ENCODE data around the gene CDS2.

Gene CDS2

DNA sequence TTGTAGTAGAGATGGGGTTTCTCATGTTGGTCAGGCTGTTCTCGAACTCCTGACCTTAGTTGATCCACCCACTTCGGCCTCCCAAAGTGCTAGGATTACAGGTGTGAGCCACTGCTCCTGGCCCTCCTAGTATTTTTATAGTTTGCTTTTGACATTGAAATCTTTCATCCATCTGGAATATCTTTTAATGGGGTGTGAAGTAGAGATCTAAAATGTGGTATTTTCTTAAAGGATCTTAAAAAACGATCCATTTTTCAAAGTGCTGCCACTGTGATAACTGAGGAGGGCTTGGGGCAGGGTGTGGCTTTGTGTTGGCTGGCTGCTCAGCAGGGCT is 23.1 kb downstream of the CDS2 start:
- no peak for TF ChIP-seq TAF1 (IDR thresholded peaks at IDR 0.05; ENCODE audit: borderline replicate concordance, insufficient read depth, low read length)
- TF ChIP-seq POLR2AphosphoS5 (IDR thresholded peaks at IDR 0.05; ENCODE audit: low read depth, low read length), result no peak
- TF ChIP-seq, protein P1, sequence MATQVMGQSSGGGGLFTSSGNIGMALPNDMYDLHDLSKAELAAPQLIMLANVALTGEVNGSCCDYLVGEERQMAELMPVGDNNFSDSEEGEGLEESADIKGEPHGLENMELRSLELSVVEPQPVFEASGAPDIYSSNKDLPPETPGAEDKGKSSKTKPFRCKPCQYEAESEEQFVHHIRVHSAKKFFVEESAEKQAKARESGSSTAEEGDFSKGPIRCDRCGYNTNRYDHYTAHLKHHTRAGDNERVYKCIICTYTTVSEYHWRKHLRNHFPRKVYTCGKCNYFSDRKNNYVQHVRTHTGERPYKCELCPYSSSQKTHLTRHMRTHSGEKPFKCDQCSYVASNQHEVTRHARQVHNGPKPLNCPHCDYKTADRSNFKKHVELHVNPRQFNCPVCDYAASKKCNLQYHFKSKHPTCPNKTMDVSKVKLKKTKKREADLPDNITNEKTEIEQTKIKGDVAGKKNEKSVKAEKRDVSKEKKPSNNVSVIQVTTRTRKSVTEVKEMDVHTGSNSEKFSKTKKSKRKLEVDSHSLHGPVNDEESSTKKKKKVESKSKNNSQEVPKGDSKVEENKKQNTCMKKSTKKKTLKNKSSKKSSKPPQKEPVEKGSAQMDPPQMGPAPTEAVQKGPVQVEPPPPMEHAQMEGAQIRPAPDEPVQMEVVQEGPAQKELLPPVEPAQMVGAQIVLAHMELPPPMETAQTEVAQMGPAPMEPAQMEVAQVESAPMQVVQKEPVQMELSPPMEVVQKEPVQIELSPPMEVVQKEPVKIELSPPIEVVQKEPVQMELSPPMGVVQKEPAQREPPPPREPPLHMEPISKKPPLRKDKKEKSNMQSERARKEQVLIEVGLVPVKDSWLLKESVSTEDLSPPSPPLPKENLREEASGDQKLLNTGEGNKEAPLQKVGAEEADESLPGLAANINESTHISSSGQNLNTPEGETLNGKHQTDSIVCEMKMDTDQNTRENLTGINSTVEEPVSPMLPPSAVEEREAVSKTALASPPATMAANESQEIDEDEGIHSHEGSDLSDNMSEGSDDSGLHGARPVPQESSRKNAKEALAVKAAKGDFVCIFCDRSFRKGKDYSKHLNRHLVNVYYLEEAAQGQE (IDR thresholded peaks at IDR 0.05; ENCODE audit: insufficient read depth in 1 of 2, low read depth in 2 of 2, low read length in 2 of 2), result no peak
- TF ChIP-seq FOXP2 (optimal IDR thresholded peaks at IDR 0.05; ENCODE audit: borderline replicate concordance, extremely low read depth, extremely low read length, insufficient read depth), result no peak
- TF ChIP-seq SIN3A (IDR thresholded peaks at IDR 0.05; ENCODE audit: borderline replicate concordance, insufficient read depth, low read length), result no peak

DNA sequence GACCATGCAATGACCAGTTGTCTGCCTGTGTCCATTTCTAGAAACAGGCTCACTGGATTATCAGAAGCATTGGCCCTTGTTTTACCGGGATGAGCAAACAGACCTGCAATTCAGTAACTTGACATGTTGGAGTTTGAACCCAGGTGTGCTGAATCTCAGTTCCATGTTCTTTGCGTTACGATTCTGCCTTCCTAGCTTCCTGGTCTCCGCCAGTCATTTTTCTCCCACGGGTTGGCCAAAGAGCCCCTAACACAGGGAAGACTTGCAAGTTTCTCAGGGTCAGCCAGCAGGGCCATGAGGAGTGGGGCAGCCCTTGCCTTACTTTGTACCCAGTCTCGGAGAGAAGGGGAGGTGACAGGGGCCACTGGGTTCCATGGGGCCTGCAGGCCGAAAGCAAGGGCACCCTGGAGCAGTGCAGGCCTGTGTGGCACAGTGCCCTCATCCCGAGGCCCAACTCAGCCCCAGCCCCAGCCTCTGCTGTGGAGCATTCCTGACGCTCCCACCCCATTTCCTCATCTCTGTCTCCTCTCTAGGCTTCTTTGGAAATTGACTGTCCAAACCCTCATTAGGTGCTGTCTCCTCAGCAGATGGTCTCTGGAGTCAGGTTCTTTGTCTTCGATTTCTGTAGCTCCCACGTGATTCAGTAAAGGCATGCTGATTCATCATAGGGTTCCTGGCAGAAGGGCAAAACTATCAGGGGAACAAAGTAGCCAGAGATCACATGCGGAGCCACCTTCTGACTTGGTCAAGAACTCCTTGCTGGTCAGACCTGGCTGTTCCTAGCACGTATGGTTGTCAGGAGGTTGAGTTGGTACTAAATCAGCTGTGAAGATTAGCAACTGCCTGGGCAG is 23.6 kb downstream of the CDS2 start:
- TF ChIP-seq TAF1 (IDR thresholded peaks at IDR 0.05; ENCODE audit: borderline replicate concordance, insufficient read depth, low read length), result no peak
- no peak for TF ChIP-seq FOXP2 (optimal IDR thresholded peaks at IDR 0.05; ENCODE audit: borderline replicate concordance, extremely low read depth, extremely low read length, insufficient read depth)
- TF ChIP-seq POLR2AphosphoS5 (IDR thresholded peaks at IDR 0.05; ENCODE audit: low read depth, low read length), result no peak
- TF ChIP-seq SIN3A (IDR thresholded peaks at IDR 0.05; ENCODE audit: borderline replicate concordance, insufficient read depth, low read length), result no peak
- TF ChIP-seq, protein P1 (IDR thresholded peaks at IDR 0.05; ENCODE audit: insufficient read depth in 1 of 2, low read depth in 2 of 2, low read length in 2 of 2), result no peak

DNA sequence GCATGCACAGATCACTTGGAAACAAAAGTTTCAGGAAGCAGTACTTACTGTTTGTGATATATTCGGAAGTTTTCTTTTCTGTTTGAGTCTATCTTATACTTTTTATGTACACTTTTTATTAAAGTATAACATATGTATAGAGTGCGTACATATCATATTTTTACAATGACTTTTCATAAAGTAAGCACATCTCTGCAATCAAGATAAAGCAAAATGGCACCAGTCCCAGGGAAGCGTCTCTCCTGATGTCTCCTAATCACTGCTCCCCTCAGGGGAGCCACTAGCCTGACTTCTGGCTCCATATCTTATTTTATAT is 26.3 kb downstream of the CDS2 start:
- no peak for TF ChIP-seq POLR2AphosphoS5 (IDR thresholded peaks at IDR 0.05; ENCODE audit: low read depth, low read length)
- TF ChIP-seq TAF1 (IDR thresholded peaks at IDR 0.05; ENCODE audit: borderline replicate concordance, insufficient read depth, low read length), result no peak
- TF ChIP-seq FOXP2 (optimal IDR thresholded peaks at IDR 0.05; ENCODE audit: borderline replicate concordance, extremely low read depth, extremely low read length, insufficient read depth), result no peak
- TF ChIP-seq, protein P1 (IDR thresholded peaks at IDR 0.05; ENCODE audit: insufficient read depth in 1 of 2, low read depth in 2 of 2, low read length in 2 of 2), result no peak
- no peak for TF ChIP-seq SIN3A (IDR thresholded peaks at IDR 0.05; ENCODE audit: borderline replicate concordance, insufficient read depth, low read length)

DNA sequence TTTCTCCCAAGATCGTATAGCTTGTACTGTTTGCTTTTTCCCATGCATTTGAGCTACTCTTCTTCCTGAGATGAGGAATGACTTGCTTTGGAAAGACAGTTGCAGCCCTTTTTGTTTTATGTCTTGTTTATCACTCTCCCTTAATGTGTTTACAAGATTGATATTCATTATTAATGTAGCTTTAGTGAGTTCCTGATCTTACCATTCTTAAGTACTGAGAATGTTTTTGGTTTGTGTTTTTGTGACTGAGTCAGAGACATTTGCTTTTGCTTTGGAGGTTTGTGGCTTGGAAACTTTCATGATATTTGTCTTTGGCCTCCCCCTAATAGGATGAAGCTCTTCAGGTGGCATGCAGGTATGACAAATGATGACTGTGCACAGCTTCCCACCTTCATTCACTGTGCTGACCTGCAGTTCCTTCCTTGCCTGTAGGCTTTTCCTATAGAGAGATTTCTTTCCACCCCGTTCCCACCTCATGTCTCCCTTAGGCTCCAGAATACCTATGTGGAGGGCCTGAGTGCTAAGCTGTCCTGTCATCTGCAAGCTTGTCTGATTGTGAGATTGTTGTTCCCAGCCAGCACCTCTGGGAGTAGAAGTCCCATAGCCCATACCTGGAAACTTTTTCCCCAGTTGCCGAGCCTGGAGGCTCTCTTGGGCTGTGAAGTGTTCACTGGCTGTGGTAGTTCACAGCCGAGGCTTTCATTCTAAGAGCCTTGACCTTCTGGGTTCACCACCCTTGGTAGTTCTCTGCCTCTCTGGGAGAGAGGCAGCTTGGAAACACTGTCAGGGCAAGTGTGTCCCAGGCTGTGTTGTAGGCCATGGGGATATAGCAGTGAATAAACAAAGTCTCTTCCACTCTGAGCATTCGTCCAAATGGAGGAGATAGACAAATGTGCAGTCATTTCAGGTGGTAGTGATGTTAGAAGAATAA is 27.1 kb downstream of the CDS2 start:
- TF ChIP-seq TAF1 (IDR thresholded peaks at IDR 0.05; ENCODE audit: borderline replicate concordance, insufficient read depth, low read length), result no peak
- TF ChIP-seq, protein P1 (IDR thresholded peaks at IDR 0.05; ENCODE audit: insufficient read depth in 1 of 2, low read depth in 2 of 2, low read length in 2 of 2), result no peak
- no peak for TF ChIP-seq FOXP2 (optimal IDR thresholded peaks at IDR 0.05; ENCODE audit: borderline replicate concordance, extremely low read depth, extremely low read length, insufficient read depth)
- TF ChIP-seq SIN3A (IDR thresholded peaks at IDR 0.05; ENCODE audit: borderline replicate concordance, insufficient read depth, low read length), result no peak
- TF ChIP-seq POLR2AphosphoS5 (IDR thresholded peaks at IDR 0.05; ENCODE audit: low read depth, low read length), result no peak

Data from PFSK-1 (cell line).